B cell (primary cell): ENCODE data around the gene TRIM56.

Source experiments
- EZH2 ChIP-seq: IDR thresholded peaks from 2 replicates; pipeline ENCODE4 v1.6.1; 2012; ENCODE audit warnings: borderline replicate concordance, low read depth, mild to moderate bottlenecking, moderate library complexity, low read length; ENCODE audit not compliant: insufficient read depth, poor library complexity, severe bottlenecking
- TF ChIP-seq, protein P1 (sequence below): fragments of 200-600 bp; IDR thresholded peaks from one replicate; pipeline ENCODE4 v1.8.0; 2022; ENCODE audit warnings: antibody characterized with exemption, mild to moderate bottlenecking

DNA sequence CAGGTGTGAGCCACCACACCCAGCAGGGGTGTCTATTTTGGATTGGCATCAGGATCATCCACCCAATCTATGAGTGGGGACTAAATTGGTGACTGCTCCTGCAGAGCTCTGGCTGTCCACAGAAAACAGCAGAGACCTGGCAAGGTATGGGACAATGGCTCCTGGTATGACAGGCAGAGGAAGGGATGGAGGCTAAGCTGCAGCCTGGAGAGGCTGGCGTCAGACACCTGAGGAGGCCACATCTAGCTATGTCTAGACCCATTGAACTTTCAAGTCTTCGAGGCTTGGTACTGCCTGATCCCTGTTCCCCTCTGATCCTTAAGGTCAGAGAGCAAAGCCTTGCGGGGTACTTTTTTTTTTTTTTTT is 38.4 kb downstream of the TRIM56 start:
- TF ChIP-seq, protein P1, sequence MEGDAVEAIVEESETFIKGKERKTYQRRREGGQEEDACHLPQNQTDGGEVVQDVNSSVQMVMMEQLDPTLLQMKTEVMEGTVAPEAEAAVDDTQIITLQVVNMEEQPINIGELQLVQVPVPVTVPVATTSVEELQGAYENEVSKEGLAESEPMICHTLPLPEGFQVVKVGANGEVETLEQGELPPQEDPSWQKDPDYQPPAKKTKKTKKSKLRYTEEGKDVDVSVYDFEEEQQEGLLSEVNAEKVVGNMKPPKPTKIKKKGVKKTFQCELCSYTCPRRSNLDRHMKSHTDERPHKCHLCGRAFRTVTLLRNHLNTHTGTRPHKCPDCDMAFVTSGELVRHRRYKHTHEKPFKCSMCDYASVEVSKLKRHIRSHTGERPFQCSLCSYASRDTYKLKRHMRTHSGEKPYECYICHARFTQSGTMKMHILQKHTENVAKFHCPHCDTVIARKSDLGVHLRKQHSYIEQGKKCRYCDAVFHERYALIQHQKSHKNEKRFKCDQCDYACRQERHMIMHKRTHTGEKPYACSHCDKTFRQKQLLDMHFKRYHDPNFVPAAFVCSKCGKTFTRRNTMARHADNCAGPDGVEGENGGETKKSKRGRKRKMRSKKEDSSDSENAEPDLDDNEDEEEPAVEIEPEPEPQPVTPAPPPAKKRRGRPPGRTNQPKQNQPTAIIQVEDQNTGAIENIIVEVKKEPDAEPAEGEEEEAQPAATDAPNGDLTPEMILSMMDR, result no peak
- TF ChIP-seq EZH2, result no peak
